T-helper 2 cell treated with Interferon-gamma antibody and Interleukin-4, amounts not matched to agents 5 μg/mL and 100 μg/mL, for 36 hours (primary cell): ENCODE results near the gene DTX3.
A peak's percentile ranks its signal among the peaks of the same experiment; 100 is the strongest.
"Not testable (repeated sequence)": the region's sequence is repeated elsewhere in the genome, so short reads cannot be mapped to it uniquely, and the experiment has no call there.

Experiments
- DNase-seq: peaks from one replicate; pipeline ENCODE4 v3.0.0; 2021; ENCODE audit warnings: low spot score
- H3K27ac Mint-ChIP-seq: one replicate; pipeline ENCODE4 v1.8.0; 2021; ENCODE audit warnings: mild to moderate bottlenecking, mixed read lengths
- H3K27me3 Mint-ChIP-seq: one replicate; pipeline ENCODE4 v1.8.0; 2021; ENCODE audit warnings: low read depth, mixed read lengths
- H3K36me3 Mint-ChIP-seq: one replicate; pipeline ENCODE4 v1.8.0; 2021; ENCODE audit warnings: low read depth, mixed read lengths
- H3K4me1 Mint-ChIP-seq: one replicate; pipeline ENCODE4 v1.8.0; 2021; ENCODE audit warnings: low read depth, mixed read lengths
- H3K4me3 Mint-ChIP-seq: one replicate; pipeline ENCODE4 v1.8.0; 2022; ENCODE audit warnings: mild to moderate bottlenecking, moderate library complexity, mixed read lengths
- H3K9me3 Mint-ChIP-seq: one replicate; pipeline ENCODE4 v1.8.0; 2021; ENCODE audit warnings: mixed read lengths

The DTX3 gene, protein sequence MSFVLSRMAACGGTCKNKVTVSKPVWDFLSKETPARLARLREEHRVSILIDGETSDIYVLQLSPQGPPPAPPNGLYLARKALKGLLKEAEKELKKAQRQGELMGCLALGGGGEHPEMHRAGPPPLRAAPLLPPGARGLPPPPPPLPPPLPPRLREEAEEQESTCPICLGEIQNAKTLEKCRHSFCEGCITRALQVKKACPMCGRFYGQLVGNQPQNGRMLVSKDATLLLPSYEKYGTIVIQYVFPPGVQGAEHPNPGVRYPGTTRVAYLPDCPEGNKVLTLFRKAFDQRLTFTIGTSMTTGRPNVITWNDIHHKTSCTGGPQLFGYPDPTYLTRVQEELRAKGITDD

DNA sequence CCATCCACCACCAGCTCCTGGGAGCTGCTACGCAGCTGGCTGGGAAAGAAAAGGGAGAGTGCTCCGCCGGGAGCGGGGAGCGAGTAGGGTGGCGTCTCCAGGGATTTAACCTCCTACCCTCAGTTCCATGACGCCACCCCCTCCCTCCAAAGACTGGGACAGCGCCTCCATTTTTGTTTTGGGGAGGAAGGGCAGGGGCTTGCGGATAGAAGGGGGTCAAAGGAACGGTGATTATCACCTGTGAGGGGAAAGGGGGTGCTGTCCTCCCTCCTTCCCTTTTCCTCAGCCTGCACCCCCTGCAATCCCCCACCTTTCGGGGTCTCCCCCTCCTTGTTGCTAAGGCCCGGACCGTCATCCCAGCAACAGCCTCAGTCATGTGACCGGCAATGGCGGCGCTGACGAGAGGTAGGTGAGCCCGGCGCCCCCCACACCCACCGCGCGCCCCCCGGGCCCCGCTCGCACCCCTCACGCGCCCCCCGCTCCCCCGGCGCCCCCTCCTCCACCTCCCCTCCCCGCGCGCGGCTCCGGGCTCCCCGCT, at the start of gene DTX3:
DTX3 (plus strand) TSS at position 371 of the 538 bp plus-strand sequence. CDS start 1,694 bp downstream, outside the sequence.
- H3K36me3 Mint-ChIP-seq = peaks cover 18% of the 10 kb centered on the region
- no peaks in the 10 kb centered on the region for H3K9me3 Mint-ChIP-seq
- no peak for DNase-seq
- peak within 1 kb of the TSS; percentile 88 for H3K27ac Mint-ChIP-seq
- peak within 1 kb of the TSS; percentile 81 for H3K4me3 Mint-ChIP-seq
- peaks cover 13% of the 10 kb centered on the region for H3K4me1 Mint-ChIP-seq
- H3K27me3 Mint-ChIP-seq = no peaks in the 10 kb centered on the region

DNA sequence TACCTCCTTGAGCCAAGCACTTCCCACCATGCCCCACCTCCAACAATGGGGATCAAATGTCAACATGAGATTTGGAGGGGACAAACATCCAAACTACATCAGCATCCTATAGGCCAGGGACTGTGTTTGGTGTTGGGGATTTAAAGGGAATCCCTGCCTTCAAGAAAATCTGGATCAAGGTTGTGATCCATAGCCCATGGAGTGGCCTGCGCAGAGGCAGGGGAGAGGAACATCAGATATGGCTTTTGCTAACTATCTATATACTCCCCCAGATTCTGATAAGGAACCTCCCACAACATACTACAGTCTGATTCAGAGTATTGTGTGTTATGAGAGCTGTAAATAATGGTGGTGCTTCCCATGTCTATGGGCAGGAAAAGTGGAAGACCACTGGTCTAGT, 49.7 kb upstream of the DTX3 start:
- peaks cover 14% of the 10 kb centered on the region for H3K4me1 Mint-ChIP-seq
- H3K4me3 Mint-ChIP-seq = no peak overlapping the region
- H3K27ac Mint-ChIP-seq = no peak overlapping the region
- H3K36me3 Mint-ChIP-seq = no peaks in the 10 kb centered on the region
- DNase-seq = no peak
- peaks cover 3% of the 10 kb centered on the region for H3K27me3 Mint-ChIP-seq
- no peaks in the 10 kb centered on the region for H3K9me3 Mint-ChIP-seq

DNA sequence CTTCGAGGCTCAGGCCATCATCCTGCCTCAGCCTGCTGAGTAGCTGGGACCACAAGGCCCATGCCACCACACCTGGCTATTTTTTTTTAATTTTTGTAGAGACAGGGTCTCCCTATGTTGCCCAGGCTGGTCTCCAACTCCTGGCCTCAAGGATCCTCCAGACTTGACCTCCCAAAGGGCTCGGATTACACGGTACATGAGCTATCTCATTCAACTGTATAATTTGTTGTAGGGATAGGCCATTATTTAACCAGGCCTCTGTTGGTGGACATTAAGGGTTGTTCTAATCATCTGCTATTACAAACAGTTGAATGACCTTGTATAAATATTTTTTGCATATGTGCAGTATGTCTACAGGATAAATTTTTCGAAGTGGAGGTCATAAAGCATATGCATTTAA, 45.8 kb upstream of the DTX3 start:
- Mint-ChIP-seq H3K27me3 (peaks cover 3% of the 10 kb centered on the region), H3K4me1 (peaks cover 2% of the 10 kb centered on the region), H3K9me3 (no peaks in the 10 kb centered on the region), H3K4me3 (no peak overlapping the region), H3K27ac (no peak overlapping the region), H3K36me3 (no peaks in the 10 kb centered on the region)
- no peak for DNase-seq

DNA sequence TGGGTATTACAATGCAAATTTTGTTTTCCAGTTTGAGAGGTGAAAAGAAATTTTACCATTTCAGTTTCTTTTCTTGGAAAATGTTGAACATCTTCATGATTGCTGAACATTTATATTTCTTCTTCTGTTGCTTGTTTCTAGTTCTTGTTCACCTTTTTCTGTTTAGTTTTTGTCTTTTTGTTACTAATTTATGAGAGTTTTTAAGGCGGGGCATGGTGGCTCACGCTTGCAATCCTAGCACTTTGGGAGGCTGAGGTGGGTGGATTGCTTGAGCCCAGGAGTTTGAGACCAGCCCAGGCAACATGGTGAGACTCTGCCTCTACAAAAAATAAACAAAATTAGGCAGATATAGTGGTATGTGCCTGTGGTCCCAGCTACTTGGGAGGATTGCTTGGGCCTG, 44.1 kb upstream of the DTX3 start:
- Mint-ChIP-seq H3K4me1 (peaks cover 2% of the 10 kb centered on the region), H3K27me3 (peaks cover 5% of the 10 kb centered on the region), H3K36me3 (no peaks in the 10 kb centered on the region), H3K4me3 (no peak overlapping the region), H3K9me3 (no peaks in the 10 kb centered on the region), H3K27ac (no peak overlapping the region)
- no peak for DNase-seq

DNA sequence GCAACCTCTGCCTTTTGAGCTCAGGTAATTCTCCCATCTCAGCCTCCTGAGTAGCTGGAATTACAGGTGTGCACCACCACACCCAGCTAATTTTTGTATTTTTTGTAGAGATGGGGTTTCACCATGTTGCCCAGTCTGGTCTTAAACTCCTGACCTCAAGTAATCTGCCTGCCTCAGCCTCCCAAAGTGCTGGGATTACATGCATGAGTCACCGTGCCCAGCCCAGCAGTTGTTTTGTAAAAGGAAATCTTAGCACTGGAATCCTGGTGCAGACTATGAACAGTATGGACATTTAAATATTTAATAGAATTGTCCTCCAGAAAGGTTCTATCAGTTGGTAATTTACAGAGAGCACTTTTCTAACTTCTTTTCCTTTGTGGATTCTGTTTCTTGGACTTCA, 43.5 kb upstream of the DTX3 start:
- not testable (repeated sequence) for DNase-seq, H3K27me3 Mint-ChIP-seq, H3K9me3 Mint-ChIP-seq, H3K4me1 Mint-ChIP-seq, H3K36me3 Mint-ChIP-seq, H3K4me3 Mint-ChIP-seq, H3K27ac Mint-ChIP-seq

DNA sequence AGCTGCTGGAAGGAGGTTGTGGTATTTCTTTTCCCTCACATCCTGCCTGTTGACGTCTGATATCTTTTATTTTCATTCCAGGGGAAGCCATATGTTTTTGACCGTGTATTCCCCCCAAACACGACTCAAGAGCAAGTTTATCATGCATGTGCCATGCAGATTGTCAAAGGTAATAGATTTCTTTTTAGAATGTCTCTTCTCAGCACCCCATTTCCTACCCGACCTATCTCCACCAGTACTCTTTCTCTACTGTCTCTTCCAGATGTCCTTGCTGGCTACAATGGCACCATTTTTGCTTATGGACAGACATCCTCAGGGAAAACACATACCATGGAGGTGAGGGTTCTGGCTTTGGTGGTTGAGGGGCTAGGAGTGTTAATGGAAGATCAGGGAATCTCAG, 41.3 kb upstream of the DTX3 start:
- H3K27me3 Mint-ChIP-seq = peaks cover 5% of the 10 kb centered on the region
- H3K36me3 Mint-ChIP-seq = no peaks in the 10 kb centered on the region
- H3K27ac Mint-ChIP-seq = no peak overlapping the region
- peaks cover 2% of the 10 kb centered on the region for H3K4me1 Mint-ChIP-seq
- H3K9me3 Mint-ChIP-seq = no peaks in the 10 kb centered on the region
- H3K4me3 Mint-ChIP-seq = no peak overlapping the region
- no peak for DNase-seq

DNA sequence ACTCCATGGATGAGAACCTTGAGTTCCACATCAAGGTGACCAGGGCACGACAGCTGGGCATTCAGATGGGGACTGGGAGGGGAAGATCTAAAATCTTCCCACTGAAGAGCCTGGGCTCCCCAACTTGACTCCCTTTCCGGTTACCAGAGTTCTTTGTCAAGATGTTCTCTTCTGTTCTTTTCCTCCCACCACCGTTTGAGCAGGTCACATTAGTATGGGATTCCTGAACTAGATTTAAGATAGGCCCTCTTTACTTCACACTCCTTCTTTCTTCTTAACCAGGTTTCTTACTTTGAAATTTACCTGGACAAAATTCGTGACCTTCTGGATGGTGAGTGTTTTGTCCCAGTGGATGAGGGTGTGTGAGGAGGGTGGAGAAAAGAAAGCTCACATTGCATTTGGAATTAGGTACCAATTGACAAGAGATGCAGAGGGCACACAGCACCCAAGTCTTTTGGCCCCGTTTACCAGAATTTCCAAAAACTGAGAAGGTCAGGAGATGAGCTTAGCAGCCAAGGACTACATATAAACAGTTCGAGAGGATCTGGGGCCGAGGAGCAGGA, 40.4 kb upstream of the DTX3 start:
- Mint-ChIP-seq H3K9me3 (no peaks in the 10 kb centered on the region), H3K4me3 (no peak overlapping the region), H3K36me3 (no peaks in the 10 kb centered on the region), H3K4me1 (peaks cover 2% of the 10 kb centered on the region), H3K27ac (no peak overlapping the region), H3K27me3 (peaks cover 5% of the 10 kb centered on the region)
- no peak for DNase-seq

DNA sequence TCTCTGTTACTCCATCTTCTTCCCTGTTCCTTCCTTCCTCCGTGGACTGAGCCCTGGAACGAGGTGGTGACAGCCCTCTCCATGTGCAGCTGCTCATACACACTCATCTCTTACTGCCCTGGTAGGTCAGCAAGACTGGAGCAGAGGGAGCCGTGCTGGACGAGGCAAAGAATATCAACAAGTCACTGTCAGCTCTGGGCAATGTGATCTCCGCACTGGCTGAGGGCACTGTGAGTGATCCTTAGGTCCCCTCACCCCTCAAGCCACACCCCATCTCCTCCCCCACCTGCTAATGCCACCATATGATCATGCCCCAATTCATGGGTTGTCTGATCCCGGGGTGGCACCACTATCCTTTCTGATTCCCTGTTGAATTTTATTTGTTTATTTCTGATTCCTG, 35.8 kb upstream of the DTX3 start:
- Mint-ChIP-seq H3K4me1 (no peaks in the 10 kb centered on the region), H3K9me3 (no peaks in the 10 kb centered on the region), H3K36me3 (no peaks in the 10 kb centered on the region), H3K27me3 (peaks cover 2% of the 10 kb centered on the region), H3K27ac (no peak overlapping the region), H3K4me3 (no peak overlapping the region)
- no peak for DNase-seq

DNA sequence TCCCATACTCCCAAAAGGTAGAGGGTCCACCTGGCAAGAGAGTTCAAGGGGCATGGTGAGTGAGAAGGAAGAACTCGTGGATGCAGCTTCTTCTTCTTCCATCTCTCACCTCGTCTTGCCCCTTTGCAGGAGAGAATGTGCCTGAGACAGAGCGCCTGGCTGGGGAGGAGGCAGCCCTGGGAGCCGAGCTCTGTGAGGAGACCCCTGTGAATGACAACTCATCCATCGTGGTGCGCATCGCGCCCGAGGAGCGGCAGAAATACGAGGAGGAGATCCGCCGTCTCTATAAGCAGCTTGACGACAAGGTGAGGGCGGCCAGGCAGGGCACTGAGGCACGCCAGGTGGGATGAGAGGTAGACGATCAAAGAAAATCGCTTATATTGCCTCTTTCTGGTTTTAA, 34.8 kb upstream of the DTX3 start:
- H3K4me3 Mint-ChIP-seq = no peak overlapping the region
- no peak overlapping the region for H3K27ac Mint-ChIP-seq
- H3K27me3 Mint-ChIP-seq = no peaks in the 10 kb centered on the region
- no peak for DNase-seq
- no peaks in the 10 kb centered on the region for H3K36me3 Mint-ChIP-seq
- H3K4me1 Mint-ChIP-seq = no peaks in the 10 kb centered on the region
- no peaks in the 10 kb centered on the region for H3K9me3 Mint-ChIP-seq

DNA sequence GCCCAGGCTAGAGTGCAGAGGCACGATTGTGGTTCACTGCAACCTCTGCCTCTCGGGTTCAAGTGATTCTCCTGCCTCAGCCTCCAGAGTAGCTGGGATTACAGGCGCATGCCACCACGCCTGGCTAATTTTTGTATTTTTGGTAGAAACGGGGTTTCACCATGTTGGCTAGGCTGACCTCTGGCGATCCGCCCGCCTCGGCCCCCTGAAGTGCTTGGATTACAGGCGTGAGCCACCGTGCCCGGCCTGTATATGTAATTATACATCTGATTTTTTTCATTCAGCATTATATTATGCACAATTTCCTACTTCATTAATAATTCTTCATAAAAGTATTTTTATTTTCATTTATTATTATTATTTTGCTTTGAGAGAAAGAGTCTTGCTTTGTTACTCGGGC, 34.2 kb upstream of the DTX3 start:
- not testable (repeated sequence) for H3K4me3 Mint-ChIP-seq, H3K4me1 Mint-ChIP-seq, H3K9me3 Mint-ChIP-seq, DNase-seq, H3K36me3 Mint-ChIP-seq, H3K27me3 Mint-ChIP-seq, H3K27ac Mint-ChIP-seq

DNA sequence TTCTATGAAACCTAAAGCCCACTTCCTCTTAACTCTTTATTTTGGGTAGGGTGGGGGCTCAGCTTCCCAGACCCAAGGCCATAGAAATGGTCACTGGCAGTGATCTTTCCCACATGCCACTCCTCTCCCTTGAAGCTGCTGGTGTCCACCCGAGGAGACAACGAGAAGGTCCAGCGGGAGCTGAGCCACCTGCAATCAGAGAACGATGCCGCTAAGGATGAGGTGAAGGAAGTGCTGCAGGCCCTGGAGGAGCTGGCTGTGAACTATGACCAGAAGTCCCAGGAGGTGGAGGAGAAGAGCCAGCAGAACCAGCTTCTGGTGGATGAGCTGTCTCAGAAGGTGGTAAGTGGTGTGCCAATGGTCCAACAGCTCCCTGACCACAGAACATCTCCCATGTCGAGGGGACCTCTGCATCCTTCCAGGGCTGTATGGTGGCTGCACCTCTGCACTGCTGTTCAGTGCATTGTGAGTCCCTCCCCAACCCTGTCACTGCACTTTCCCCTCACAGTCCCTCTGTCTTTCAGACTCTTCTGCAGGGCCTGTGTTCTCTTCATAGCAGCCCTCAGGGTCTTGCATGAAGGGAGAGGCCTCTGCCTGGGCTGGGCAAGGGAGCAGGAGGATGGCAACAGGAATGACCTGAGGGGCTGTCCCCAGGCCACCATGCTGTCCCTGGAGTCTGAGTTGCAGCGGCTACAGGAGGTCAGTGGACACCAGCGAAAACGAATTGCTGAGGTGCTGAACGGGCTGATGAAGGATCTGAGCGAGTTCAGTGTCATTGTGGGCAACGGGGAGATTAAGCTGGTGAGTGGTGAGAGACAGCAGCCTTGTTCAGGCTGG, 32.5 kb upstream of the DTX3 start:
- Mint-ChIP-seq H3K27me3 (no peaks in the 10 kb centered on the region), H3K4me1 (no peaks in the 10 kb centered on the region), H3K27ac (no peak overlapping the region), H3K4me3 (no peak overlapping the region), H3K9me3 (no peaks in the 10 kb centered on the region), H3K36me3 (no peaks in the 10 kb centered on the region)
- DNase-seq = no peak

DNA sequence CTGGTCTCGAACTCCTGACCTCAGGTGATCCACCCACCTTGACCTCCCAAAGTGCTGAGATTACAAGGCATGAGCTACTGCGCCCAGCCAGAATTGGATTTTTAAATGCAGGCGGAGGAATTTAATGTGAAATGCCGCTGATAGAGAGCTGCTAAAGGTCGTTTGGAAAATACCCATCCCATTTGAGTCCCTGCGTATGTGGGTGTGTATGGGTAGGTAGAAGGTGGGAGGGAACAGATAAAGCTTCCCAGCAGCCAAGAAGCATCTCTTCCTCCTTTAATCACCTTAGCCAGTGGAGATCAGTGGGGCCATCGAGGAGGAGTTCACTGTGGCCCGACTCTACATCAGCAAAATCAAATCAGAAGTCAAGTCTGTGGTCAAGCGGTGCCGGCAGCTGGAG, 29.8 kb upstream of the DTX3 start:
- H3K36me3 Mint-ChIP-seq = no peaks in the 10 kb centered on the region
- H3K27me3 Mint-ChIP-seq = no peaks in the 10 kb centered on the region
- no peak for DNase-seq
- H3K4me1 Mint-ChIP-seq = no peaks in the 10 kb centered on the region
- H3K27ac Mint-ChIP-seq = no peak overlapping the region
- no peak overlapping the region for H3K4me3 Mint-ChIP-seq
- no peaks in the 10 kb centered on the region for H3K9me3 Mint-ChIP-seq

DNA sequence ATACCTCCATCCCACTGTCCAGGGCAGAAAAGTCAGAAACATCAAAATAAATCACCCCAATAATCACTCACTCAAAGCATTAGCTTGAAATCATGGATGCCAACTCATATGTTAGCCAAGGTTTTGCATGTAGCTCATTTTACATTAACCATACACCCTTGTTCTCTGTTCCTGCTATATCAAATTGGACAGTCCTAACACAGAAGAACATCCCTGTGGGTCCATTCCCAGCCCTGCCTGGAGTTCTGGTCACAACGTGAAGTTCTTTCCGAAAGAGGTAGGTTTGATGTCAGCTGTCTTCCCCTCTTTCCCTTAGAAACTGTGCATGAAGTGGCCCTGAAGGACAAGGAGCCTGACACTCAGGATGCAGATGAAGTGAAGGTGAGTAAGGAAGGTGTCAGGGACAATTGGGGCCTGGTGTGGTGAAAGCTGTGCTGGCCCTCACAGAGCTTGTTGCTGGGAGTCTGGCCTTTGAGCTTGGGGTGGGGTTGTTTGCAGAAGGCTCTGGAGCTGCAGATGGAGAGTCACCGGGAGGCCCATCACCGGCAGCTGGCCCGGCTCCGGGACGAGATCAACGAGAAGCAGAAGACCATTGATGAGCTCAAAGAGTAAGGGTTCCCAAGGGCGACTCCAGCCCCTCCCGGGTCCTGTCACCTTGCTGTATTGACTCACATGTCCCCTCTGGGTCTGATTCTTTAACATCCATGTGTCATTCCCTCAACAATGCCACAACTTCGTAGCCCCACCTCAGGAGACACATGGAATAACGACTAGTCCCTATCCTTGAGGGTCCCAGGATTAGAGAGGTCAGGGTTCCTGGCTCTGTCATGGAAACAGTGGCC, 28.6 kb upstream of the DTX3 start:
- H3K27ac Mint-ChIP-seq = no peak overlapping the region
- H3K27me3 Mint-ChIP-seq = no peaks in the 10 kb centered on the region
- no peaks in the 10 kb centered on the region for H3K4me1 Mint-ChIP-seq
- no peak overlapping the region for H3K4me3 Mint-ChIP-seq
- no peaks in the 10 kb centered on the region for H3K9me3 Mint-ChIP-seq
- no peak for DNase-seq
- H3K36me3 Mint-ChIP-seq = no peaks in the 10 kb centered on the region
